ENCODE measurements around the gene CTRL. TPM values are rescaled to one million over a fixed set of nuclear protein-coding genes. Genes with fewer than 3 reads are reported as not detected.
A peak's percentile ranks its signal among the peaks of the same experiment; 100 is the strongest.

Gene CTRL
- total RNA-seq, 1 donor from 2014 or later: 0.48 TPM

- DNase-seq (ENCODE audit: low spot score): no peak
Observed at GRCh38 chr16:67963292-67963661, 31.6 kb upstream of the CTRL start.

DNA sequence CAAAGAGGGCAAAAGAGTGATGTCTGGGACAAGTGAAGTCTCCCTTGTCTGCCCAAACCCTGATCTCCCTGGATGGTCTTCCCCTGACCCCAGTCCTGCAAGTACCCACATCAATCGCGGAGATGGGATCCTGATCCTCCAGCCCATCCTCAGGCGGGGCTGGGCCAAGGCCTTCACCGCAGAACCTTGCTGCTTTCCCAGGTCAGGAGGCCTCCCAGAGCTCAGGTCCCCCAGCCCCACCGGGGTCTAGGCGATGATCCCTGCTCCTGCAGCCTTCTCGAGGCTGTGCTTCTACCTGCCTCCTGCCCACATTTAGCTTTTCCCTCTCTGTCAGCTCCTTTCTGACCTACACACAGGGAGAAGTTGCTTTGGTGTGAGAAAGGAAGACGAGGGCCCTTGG lies 30.5 kb upstream of the CTRL start:
- DNase-seq (ENCODE audit: low spot score): no peak

DNA sequence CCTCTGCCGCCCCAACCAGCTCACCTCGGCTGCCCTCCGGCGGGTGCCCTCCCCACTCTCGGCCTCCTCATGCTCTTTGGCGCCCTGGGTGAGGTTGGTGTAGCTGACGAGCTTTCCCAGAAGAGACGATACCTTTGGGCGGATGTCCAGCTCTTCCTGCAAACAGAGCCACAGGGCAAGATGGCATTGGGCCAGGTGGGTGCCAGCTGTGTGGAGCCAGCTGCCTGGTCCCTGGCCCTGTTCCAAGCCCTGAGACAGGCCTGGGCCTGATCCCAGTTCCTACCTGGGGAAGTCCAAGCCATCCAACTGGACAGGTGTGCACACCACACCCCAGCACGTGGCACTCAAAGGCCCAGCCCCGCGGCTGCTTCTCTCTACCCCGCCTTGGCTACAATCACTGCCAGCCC lies 29.9 kb upstream of the CTRL start:
- no peak for DNase-seq (ENCODE audit: low spot score)

GRCh38 chr16:67959536-67960329 lies 28.1 kb upstream of the CTRL start:
- no peak for DNase-seq (ENCODE audit: low spot score)

GRCh38 chr16:67957622-67958021 lies 26.0 kb upstream of the CTRL start:
- no peak for DNase-seq (ENCODE audit: low spot score)

- DNase-seq (ENCODE audit: low spot score): no peak
Observed at GRCh38 chr16:67954421-67955196, 22.9 kb upstream of the CTRL start.

DNA sequence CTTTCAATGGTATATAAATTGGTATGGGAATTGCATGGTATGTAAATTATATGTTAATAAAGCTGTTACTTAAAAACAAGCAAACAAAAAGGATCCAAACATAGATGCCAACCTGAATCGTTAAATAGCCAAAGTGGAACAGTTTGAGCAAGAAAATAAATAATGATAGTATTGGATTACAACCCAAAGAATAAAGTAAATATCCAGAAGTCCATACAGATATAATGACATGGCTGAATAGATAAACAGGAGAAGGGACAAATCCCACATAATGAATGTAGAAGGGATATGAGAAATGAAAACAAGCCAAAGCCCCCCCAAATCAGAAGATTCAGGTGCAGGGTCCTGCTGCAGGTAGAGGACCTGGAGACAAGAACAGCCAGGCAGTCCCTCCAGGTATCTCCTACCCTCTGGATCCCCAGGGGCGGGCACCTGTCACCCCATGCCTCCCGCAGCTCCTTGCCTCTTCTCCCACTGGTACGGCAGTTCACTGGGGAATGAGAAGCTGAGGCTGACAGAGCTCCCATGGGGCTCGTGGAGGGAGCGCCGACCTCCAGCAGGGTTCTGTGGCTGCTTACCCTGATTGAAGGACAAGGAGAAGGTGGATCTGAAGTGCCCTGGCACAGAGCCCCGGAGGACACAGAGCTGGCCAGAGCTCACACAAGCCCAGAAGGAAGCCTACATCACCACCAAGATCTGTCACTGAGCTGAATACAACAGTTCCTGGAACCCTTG lies 22.1 kb upstream of the CTRL start:
- DNase-seq (ENCODE audit: low spot score): no peak

GRCh38 chr16:67951485-67951884 lies 19.8 kb upstream of the CTRL start:
- DNase-seq (ENCODE audit: low spot score): no peak

DNA sequence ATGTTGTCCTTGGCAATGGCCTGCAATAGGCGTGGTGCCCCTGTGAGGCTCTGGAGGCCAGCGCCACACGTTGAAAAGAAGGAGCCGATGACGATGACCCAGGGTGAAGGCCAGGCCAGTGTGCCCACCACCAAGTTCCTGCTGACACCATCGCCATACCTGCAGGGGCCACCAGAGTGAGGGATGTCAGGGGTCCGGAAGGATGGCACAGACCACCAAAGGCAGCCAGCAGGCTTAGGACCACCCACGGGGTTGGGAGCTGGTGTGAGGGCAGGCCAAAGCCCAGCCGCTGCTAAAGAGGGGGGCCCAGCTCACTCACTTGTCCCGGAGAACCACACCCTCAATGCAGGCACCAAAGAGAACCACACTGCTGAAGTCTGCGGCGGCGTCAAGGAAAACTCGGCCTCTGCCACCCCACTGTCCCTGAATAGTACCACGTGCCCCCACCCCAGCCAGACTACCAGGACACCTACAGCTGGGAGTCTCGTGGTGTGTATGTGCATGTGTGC lies 18.7 kb upstream of the CTRL start:
- DNase-seq (ENCODE audit: low spot score): no peak

DNA sequence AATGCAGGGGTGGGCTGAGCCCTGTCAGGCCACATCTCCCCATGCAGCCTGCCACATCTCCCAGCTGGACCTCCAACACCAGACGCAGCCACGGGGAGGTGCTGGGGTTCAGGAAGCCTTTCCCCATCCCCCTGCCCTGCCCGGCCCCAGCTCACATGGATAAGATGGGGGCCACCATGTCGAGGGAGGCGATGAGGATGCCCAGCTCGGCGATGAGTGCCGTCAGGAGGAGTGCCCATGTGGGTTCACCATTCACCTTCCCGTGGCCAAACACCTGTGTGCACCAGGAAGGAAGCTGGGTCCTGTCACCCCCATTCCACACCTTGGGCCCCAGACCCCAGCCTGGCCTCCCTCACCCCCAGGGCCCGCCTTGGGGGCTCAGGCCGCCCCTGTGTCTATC lies 18.0 kb upstream of the CTRL start:
- DNase-seq (ENCODE audit: low spot score): no peak

GRCh38 chr16:67948015-67948414 lies 16.4 kb upstream of the CTRL start:
- DNase-seq (ENCODE audit: low spot score): no peak

DNA sequence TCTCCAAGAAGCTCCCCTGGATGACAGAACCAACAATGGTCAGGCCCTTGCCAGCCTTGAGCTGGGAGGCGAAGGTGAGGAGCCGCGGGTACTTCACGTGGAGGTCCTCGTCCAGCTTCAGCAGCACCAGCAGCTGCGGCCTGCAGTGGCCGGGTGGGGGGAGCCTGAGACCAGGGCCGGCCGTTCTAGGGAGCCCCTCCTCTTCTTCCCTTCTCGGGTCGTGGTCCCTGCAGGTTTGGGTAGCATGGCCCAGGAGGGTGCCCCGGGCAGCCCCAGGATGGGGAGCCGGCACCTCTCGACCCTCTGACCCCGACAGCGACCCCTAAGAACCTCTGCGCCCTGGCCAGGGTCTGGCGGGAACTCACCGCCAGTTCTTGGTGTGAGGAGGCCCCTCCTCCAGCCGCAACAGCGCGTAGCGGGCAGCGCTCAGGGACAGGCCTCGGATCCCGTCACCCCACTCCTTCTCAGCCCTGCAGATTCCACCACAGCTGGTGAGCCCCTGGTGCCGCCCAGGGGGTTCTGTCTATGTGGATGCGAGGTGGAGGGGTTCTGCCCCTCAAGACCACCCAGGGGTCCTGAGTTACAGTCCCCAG lies 15.4 kb upstream of the CTRL start:
- DNase-seq (ENCODE audit: low spot score): no peak

DNA sequence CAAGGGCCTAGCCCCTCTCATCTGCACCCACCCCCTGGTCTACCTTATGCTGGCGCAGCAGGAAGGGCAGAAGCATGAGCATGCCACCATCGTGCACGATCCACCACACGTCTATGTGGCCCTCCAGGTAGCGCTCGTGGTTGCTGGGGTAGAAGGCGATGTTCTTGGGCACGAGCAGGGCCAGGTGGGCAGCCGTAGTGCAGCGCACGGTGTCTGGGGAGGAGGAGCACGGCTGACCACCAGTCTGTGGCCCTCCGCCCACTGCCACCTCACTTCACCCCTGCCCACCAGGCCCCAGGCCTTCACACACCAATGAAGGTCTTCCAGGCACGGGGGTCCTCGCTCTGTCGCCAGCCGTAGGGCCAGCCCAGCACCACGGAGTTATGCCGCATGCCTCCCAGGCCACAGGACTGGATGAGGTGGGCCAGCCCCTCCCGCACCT lies 14.5 kb upstream of the CTRL start:
- DNase-seq (ENCODE audit: low spot score): no peak

GRCh38 chr16:67945392-67945933 lies 13.8 kb upstream of the CTRL start:
- DNase-seq (ENCODE audit: low spot score): no peak

- DNase-seq (ENCODE audit: low spot score): no peak
Observed at GRCh38 chr16:67944690-67945391, 13.2 kb upstream of the CTRL start.

DNA sequence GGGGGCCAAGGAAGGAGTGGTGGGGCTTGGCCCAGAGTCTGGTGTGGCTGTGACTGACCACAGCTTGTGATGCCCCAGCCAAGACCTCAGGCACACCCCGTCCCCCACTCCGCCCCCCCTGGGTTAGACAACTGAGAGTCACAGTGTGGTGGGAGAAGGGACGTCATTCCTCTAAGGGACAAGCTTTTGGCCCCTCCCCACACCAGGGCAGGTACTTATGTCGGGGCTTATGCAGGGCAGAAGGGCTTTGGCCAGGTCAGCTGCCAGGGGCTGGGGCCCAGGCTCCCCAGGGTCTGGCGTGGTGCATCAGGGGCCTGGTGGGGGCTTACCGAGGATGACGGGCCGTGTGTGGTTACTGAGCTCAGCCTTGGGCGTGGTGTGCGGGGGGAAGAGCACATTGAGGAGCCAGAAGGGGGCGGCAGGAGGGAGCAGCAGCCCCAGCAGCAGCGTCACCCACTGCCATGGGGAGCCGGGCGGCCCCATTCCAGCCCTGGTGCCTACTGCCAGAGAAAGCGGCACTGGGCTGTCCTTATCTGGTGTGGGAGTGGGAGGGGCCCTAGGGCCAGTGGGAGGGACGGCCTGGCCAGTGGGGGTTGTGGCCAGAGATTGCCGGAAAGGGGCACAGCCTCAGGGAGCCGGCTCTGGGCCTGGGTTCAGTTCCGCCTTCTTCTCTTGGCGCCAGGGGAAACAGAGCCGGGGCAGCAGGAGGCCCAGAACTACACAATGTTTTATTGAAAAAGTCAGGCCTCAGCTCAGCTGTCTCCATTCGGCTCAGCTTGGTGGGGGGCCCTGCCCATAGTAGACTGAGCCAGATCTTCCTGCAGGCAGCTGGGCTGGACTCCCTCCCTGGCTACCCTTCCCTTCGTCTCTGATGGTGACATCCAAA lies 12.2 kb upstream of the CTRL start, which contains the start of gene LCAT:
TSS of gene LCAT (minus strand) at position 502 of the 886 bp plus-strand sequence. CDS start at position 483, 19 bp downstream.
- DNase-seq (ENCODE audit: low spot score): peak; percentile 24

DNA sequence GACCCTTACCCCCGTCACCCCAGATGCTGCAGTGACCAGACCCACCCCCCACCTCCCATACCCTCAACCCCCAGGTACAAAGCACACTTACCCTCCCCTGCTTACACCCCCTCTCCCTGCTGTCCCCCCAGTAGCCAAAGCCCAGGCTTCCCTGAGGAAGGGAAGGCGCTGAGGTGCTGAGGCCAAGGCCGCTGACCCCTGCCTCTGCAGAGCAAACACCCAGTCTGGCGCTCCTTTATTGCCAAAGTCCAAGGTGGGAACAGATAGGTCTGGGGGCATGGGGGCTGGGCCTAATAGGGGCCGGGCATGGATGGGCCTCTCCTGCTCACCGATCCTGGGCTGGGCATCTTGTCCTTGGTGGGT lies 11.6 kb upstream of the CTRL start:
- no peak for DNase-seq (ENCODE audit: low spot score)

DNA sequence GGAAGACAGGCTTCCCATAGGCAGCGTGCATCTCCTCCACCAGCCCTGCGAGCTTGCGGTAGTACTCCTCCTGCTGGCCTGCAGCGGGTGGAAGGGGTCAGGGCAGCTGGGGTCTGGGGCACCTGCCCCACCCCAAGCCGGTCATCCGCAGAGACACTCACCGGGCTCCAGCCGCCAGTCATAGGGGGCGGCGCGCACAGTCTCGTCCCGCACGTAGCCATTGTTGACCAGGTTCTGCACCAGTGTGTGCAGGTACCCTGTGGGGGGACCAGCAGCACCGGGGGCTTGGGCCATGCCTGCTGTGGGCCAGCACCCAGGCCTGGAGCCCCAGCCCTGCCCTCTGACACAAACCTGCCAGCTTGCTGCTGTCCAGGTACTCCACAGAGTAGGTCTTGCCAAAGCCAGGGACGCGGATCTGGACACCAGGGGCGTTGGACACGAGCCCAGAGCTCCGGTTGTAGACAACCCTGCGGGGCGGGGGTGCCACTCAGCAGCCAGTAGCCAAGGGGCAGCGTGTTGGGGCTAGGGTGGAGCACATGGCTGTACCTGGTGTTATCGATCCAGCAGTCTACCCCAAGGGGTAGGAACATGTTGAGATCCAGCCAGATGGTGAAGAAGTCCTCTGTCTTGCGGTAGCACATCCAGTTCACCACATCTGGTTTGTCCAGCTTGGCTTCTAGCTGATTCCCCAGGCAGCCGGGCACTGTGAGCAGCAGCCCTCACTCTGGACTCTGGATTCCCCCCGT lies 11.0 kb upstream of the CTRL start:
- DNase-seq (ENCODE audit: low spot score): no peak

- DNase-seq (ENCODE audit: low spot score): peak; percentile 34
Observed at GRCh38 chr16:67942200-67942509, 10.5 kb upstream of the CTRL start.
